Activated CD8-positive, alpha-beta memory T cell treated with anti-CD3 and anti-CD28 coated beads for 24 hours (primary cell): ENCODE data around the gene PGAM5.

ENCODE experiments used
- DNase-seq: peaks from one replicate; pipeline ENCODE4 v3.0.0-alpha.2; 2020

The PGAM5 gene

GRCh38 chr12:132710405-132711079, at the start of gene PGAM5:
PGAM5 (plus strand) TSS chr12:132710842; CDS start chr12:132710877, 35 bp downstream.
- peak; percentile 92 for DNase-seq

DNA sequence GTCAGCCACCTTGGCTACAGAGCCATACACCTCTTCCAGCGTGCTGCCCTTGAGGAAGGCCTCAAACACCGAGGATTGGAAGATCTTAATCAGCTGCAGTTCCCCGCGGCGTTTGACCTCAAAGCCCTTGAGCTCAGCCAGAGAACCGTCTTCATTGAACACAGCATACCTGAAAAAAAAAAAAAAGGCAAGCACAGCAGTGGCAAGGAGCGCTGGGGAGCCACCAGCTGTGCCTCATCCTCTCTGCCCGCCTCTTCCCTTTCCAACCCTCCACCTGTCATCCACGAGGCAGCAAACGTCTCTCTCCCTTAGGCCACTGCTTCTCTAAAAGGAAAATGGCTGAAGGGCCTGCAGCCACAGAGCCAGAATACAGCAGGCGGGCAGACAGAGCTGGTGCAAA, 49.6 kb upstream of the PGAM5 start:
- DNase-seq, result no peak

GRCh38 chr12:132661972-132662371, 48.7 kb upstream of the PGAM5 start:
- no peak for DNase-seq

GRCh38 chr12:132662901-132663755, 47.5 kb upstream of the PGAM5 start:
- DNase-seq, result no peak

DNA sequence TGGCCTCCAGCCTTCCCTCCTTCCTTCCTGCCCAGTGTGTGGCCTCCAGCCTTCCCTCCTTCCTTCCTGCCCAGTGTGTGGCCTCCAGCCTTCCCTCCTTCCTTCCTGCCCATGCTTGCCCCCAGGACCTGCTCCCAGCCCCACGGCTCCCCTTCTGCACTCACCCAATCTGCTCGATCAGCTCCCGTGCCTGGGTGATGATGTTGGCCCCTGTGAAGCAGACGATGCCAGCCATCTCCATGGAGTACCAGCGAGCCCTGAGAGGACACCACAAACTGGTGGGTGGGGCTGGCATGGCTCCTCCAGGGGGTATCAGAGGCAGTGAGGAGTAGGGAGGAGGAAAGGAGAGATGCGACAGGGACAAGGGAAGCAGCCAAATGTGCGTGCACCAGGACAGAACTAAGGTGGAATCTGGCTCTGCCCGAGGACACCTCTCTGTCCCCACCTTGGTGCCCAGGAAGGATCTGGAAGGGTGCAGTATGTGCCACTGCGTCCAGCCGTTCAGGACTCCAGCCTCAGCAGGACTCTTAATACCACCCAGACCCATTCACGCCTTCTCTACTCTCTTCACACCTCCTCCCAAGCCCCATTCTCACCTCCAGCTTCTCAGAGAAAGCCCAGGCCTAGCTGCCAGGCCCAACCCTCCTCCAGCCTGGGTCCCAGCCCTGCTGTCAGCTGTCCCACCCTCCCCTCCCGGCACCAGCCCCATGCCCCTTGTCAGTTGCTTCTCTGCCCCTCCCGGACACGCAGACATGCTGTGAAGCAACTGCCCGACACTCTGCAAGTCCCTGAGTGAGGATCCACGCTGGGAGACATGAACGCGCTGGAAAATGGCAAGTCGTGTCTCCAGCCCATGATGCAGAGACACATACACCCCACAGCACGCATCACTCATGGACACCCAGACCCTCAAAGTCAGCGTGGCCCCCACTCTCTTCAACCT, 46.2 kb upstream of the PGAM5 start:
- no peak for DNase-seq

GRCh38 chr12:132665149-132665491, 45.5 kb upstream of the PGAM5 start:
- DNase-seq, result no peak

DNA sequence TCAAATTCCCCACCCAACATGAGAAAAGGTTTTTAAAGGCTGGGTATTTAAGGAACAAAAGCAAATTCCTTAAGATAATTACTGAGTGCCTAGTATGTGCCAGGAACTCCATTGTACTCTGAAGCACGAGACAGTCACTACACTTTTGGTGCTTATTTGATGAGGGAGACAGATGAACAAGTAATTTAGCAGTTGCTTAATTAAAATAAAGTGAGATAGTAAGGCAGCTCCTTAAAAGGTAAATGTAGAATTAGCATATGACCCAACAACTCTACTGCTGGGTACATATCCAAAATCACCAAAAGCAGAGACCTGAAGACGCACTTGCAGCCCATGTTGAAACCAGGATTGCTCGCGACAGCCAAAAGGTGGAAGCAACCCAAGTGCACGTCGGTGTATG, 44.8 kb upstream of the PGAM5 start:
- DNase-seq, result no peak

- no peak for DNase-seq
These were observed 42.2 kb upstream of the PGAM5 start for GRCh38 chr12:132668191-132669088.

DNA sequence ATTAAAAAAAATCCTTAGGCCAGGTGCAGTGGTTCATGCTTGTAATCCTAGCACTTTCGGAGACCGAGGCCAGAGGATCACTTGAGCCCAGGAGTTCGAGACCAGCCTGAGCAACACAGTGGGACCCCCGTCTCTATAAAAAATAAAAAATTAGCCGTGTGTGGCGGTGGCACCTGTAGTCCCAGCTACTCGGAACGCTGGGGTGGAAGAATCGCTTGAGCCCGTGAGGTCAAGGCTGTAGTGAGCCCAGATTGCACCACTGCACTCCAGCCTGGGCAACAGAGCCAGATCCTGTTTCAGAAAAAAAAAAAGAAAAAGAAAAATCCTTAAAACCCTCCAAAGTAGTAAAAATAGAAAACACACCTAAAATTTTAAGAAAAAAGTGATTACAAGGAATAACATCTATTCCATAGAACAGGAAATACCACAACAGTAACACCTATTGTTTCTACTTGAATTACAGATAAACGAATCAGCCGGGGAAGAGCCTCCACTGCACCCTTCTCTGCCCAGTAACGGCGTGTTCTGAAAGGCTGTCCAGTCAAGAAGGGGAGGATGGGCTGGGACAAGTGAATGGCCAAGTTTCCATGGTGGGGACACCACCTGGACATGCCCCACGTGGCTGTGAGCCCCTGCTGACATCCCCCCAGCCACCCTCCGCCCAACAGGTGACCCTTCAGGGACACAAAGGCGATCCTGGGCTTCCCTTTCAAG, 41.3 kb upstream of the PGAM5 start:
- no peak for DNase-seq

GRCh38 chr12:132672116-132672515, 38.5 kb upstream of the PGAM5 start:
- no peak for DNase-seq

- DNase-seq, result no peak
These were observed 38.0 kb upstream of the PGAM5 start for GRCh38 chr12:132672678-132673077.

DNA sequence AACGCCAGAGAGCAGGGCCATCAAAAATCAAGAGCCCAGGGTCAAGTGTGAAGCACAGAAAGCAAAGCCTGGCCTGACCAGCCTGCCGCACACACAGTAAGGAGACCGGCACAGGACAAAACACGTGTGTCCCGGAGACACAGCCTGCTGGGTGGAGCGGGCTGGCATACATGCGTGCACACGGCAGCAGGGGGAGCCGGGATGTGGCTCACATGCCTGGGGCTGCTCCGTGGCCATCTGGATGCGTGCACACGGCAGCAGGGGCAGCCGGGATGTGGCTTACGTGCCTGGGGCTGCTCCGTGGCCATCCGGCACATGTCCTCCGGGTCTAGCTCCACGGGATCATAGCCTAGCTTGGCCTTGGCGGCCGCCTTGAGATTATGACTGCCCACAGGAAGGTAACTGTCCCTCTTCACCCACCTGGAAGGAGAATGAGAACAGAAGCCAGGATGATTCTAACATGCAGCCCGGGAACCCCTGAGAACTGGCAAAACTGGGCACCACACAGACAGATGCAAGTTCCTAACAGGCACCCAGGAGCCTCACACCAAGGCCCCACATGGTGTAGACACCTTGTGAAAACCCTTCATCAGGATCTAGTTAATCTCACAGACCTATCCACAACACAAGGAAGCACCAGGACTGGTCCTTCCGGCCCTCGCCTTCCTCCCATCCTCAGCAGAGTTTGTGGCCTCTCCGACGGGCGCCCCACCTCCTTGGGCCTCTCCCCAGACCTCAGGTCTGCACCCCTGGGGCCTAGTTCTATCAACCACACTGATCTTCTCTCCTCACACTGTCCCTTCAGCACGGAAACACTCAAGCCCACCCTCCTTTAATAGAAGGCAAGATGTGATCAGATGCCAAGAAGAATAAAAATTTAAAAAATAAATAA, 37.1 kb upstream of the PGAM5 start:
- DNase-seq, result no peak

- no peak for DNase-seq
These were observed 36.1 kb upstream of the PGAM5 start for GRCh38 chr12:132674561-132674960.

GRCh38 chr12:132675757-132676432, 34.7 kb upstream of the PGAM5 start:
- DNase-seq, result no peak

GRCh38 chr12:132677492-132677891, 33.1 kb upstream of the PGAM5 start:
- no peak for DNase-seq

GRCh38 chr12:132685400-132685799, 25.2 kb upstream of the PGAM5 start:
- no peak for DNase-seq

DNA sequence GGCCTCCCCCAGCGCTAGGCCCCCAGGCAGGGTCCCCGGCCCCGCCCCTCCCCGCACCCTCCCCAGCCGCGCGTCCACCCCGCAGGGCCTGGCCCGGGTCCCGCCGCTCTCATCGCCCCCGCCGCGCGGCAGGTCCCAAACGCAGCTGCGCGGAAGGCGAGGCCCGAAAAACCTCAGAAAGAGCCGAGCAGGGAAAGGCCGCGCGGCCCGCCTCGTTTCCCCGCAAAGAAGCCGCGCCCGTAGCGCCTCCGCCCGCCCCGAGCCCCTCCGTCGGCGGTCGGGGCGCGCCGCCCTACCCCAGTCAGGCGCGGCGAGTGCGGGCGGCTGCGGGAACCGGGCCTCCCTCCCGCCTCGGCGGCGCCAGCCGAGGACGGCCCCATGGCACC, 23.8 kb upstream of the PGAM5 start:
- DNase-seq, result no peak

DNA sequence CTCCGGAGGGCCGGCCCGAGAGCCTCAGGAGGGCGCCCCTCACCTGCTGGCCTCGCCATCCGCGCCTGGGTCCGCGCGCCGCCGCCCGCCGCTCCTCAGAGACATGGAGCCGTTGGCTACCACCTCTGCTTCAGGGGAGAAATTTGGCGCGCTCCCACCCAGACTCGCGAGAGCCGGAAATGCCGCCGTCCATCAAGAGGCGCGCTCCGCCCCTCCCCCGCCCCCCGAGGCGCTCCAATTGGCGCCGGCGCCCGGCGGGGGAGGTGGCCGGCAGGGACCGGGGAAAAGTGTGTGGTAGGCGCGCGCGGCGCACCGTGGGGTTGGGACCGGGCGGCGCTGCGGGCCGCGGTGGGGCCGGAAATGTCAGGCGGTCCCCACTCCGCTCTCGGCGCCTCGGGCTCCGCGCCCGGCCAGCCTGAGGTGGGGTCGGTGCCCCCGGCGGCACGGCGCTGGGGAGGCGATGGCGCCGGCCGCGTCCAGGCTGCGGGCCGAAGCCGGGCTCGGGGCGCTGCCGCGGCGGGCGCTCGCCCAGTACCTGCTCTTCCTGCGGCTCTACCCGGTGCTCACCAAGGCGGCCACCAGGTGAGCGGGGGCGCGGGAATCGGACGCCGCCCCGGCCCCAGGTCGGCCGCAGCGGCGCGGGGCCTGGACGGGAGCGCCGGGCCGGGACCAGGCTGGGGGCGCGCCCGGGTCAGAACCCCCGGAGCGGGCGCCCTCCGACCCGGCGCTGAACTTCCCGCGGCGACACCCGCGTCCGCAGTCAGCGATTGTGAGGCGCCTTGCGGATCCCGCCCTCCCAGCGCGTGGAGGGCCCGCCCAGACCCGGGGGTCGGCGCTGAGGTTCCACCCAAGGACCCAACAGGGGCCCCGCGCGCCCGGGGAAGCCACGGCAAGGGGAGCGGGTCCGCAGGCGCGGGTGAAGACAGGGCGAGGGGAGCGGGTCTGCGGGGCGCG, 23.2 kb upstream of the PGAM5 start, which contains the start of the genes POLE and PXMP2:
Gene POLE (minus strand): TSS at position 132 of the 954 bp plus-strand sequence. CDS start 27 bp downstream, at position 105.
Gene PXMP2 (plus strand): TSS at position 377 of the 954 bp plus-strand sequence. CDS start 84 bp downstream, at position 461.
- DNase-seq, result peak; percentile 98
